ENCODE measurements around the gene CDA.

The CDA gene

GRCh38 chr1:20616847-20617487 lies 28.1 kb downstream of the CDA start:
- no peak for FAIRE-seq

- FAIRE-seq, result no peak
These were observed 29.7 kb downstream of the CDA start for GRCh38 chr1:20618550-20618949.

GRCh38 chr1:20619999-20620398 lies 31.1 kb downstream of the CDA start:
- no peak for FAIRE-seq

GRCh38 chr1:20621012-20621411 lies 32.1 kb downstream of the CDA start:
- no peak for FAIRE-seq

GRCh38 chr1:20624709-20625108 lies 35.8 kb downstream of the CDA start:
- FAIRE-seq, result no peak

DNA sequence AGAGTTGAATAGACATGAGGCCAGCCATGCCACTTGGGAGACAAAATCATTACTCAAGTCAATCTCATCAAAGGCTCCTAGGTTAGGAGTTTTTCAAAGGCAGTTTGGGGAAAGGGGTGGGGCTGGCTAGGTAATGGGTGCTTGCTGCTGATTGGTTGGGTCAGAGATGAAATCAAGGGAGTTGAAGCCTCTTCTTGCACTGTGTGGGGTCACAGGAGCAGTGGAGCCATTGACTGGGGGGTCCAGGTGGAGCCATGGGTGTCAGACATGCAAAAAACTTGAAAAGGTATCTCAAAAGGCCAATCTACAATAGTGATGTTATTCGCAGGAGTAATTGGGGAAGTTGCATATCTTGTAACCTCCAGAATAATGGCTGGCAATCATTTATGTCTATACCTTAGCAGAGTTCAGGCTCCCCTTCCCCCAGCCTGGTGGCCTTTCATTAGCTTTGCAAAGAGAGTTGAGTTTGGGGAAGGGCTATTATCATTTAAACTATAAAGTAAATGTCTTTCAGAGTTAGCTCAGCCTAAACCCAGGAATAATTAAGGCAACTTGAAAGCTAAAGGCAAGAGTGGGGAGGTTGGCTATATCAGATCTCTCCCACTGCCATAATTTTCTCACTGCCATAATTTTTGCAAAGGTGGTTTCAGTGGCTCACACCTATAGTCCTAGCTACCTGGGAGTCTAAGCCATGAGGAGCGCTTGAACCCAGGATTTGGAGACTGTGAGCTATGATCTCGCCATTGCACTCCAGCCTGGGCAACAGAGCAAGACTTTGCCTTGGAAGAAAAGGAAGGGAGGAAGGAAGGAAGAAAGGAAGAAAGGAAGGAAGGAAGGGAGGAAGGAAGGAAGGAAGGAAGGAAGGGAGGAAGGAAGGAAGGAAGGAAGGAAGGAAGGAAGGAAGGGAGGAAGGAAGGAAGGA lies 36.5 kb downstream of the CDA start:
- FAIRE-seq, result no peak

- no peak for FAIRE-seq
These were observed 37.2 kb downstream of the CDA start for GRCh38 chr1:20626098-20626427.

GRCh38 chr1:20626524-20626923 lies 37.6 kb downstream of the CDA start:
- no peak for FAIRE-seq

GRCh38 chr1:20630729-20631128 lies 41.8 kb downstream of the CDA start:
- FAIRE-seq, result no peak

DNA sequence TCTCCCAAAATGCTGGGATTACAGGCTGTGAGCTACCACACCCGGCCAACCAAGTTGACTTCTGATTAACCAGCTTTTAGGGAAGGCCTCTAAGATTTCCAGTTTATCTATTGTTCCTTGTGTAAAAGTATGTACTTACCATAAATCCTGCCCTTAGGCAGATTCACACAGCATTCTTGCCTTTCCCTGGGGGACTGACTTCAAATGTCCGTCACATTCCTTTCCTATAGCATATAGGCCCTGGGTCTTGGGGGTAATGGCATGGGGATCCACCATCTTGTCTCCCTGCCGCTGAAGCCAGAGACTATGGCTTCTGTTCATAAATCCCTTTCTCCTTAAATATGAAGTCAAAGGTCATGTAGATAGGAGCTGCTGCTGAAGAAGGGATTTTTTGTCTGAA lies 43.5 kb downstream of the CDA start:
- FAIRE-seq, result no peak

DNA sequence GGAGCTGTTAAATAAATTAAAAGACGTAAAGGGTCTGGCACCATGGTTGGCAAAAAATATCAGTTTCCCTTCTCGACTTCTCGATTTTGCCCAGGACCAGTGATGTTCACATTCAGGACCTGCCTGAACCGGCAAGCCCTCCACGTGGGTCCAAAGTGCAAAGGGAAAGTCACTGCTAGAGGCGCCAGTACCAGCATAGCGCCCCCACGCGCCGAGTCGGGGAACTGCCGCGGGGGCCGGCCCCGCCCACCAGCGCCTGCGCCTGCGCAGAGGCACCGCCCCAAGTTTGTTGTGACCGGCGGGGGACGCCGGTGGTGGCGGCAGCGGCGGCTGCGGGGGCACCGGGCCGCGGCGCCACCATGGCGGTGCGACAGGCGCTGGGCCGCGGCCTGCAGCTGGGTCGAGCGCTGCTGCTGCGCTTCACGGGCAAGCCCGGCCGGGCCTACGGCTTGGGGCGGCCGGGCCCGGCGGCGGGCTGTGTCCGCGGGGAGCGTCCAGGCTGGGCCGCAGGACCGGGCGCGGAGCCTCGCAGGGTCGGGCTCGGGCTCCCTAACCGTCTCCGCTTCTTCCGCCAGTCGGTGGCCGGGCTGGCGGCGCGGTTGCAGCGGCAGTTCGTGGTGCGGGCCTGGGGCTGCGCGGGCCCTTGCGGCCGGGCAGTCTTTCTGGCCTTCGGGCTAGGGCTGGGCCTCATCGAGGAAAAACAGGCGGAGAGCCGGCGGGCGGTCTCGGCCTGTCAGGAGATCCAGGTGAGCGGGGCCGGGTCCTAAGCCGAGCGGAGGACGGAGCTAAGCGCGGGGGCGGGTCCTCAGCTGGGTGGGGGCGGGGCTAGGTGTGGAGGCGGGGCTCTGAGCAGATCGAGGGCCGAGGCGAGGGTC lies 44.5 kb downstream of the CDA start, which contains the start of gene PINK1:
Gene PINK1 (plus strand): TSS at position 269 of the 875 bp plus-strand sequence. CDS start 91 bp downstream, at position 360.
- FAIRE-seq, result no peak

GRCh38 chr1:20634065-20634593 lies 45.2 kb downstream of the CDA start:
- no peak for FAIRE-seq

- no peak for FAIRE-seq
These were observed 45.7 kb downstream of the CDA start for GRCh38 chr1:20634594-20635084.

DNA sequence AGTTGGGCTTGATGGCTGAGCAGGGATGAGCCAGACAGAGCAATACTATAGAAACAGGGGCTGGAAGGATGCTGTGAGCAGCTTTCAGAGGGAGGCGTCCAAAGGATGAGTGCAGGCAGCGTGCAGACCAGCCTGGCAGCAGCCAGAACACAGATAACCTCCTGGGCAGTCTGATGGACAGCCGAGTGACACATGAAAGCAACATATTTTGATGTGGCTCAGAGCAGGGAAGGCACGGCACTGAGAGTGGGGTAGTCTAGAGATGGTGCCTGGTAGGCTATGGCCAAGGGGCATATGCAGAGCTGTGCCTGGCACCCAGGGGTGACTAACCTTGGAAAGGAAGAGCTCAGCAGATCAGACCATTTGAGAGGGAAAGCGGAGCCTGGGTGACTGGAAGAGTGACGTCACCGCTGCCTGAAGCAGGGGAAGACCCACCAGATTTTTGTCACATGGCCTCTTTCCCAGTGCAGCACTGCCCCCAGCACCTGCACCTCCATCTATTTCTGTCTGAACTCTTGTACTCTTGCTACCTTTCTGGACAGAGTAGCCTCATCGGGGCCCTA lies 48.0 kb downstream of the CDA start:
- no peak for FAIRE-seq

DNA sequence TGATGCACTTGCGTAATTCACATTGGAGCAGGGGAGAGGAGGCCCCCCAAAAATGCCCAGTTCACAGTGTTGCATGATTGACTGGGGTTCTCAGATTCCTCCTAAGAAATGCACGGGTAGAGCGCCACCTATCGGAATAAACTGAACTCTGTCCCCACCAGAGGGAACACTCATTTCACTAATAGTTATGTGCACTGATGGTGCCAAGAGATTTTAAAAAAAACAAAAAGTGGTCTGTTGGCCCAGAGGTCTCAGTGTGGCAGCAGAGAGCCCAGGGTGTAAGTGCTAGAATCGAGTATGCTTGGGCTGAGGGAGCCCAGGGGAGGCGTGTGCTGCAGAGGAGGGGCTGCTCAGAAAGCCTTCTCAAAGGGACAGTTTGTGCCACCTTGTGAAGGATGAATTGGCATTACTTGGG lies 51.3 kb downstream of the CDA start:
- no peak for FAIRE-seq

- no peak for FAIRE-seq
These were observed 53.1 kb downstream of the CDA start for GRCh38 chr1:20641975-20642374.

GRCh38 chr1:20643080-20643479 lies 54.2 kb downstream of the CDA start:
- no peak for FAIRE-seq

DNA sequence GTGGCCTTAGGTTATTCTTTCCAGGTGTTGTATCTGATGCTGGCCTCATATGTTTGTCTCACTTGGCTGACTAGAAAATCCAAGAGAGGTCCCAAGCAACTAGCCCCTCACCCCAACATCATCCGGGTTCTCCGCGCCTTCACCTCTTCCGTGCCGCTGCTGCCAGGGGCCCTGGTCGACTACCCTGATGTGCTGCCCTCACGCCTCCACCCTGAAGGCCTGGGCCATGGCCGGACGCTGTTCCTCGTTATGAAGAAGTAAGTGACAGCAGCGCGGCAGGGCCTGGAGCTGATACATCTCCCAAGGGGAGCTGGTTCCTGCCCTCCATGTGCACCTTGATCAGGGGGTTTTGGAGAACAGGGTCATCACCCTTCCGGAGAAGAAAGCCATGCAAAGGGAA lies 55.5 kb downstream of the CDA start:
- FAIRE-seq, result no peak

- FAIRE-seq, result no peak
These were observed 56.5 kb downstream of the CDA start for GRCh38 chr1:20645414-20645813.

DNA sequence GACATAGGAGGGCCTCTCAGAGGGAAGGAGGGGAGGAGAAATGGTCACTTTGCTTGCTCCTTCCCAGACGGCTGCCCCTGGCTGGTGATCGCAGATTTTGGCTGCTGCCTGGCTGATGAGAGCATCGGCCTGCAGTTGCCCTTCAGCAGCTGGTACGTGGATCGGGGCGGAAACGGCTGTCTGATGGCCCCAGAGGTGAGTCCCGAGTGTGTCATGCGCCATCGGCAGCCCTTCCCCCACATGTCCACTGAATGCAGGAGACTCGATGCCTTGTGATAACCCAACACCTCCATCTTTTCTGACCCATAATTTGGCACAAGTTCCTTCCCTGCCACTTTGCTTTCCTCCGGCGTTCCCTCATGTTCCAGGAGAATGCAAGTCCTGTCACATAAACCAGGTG lies 59.5 kb downstream of the CDA start:
- FAIRE-seq, result no peak

- no peak for FAIRE-seq
These were observed 60.0 kb downstream of the CDA start for GRCh38 chr1:20648946-20649345.

GRCh38 chr1:20652300-20652699 lies 63.4 kb downstream of the CDA start:
- no peak for FAIRE-seq
